HEK293 (cell line): Measurements from ENCODE around the gene PLPP7.
"Not testable (repeated sequence)": the region's sequence is repeated elsewhere in the genome, so short reads cannot be mapped to it uniquely, and the experiment has no call there.

Experiments
- CTCF ChIP-seq: fragments of 450-650 bp; formaldehyde crosslinking; IDR thresholded peaks from 2 replicates; pipeline ENCODE4 v1.5.1; 2016; ENCODE audit warnings: missing biosample characterization, missing genetic modification characterization
- KLF16 ChIP-seq: fragments of 450-650 bp; formaldehyde crosslinking; IDR thresholded peaks from 2 replicates; pipeline ENCODE4 v1.5.1; 2017; ENCODE audit warnings: missing biosample characterization, missing genetic modification characterization
- KLF7 ChIP-seq: fragments of 450-650 bp; formaldehyde crosslinking; IDR thresholded peaks from 2 replicates; pipeline ENCODE4 v1.5.1; 2016; ENCODE audit warnings: missing biosample characterization, missing genetic modification characterization, borderline replicate concordance
- MZF1 ChIP-seq: fragments of 450-650 bp; formaldehyde crosslinking; IDR thresholded peaks from 2 replicates; pipeline ENCODE4 v1.5.1; 2017; ENCODE audit warnings: missing biosample characterization, missing genetic modification characterization, borderline replicate concordance
- YY2 ChIP-seq: fragments of 450-650 bp; formaldehyde crosslinking; IDR thresholded peaks from 2 replicates; pipeline ENCODE4 v1.5.1; 2016; ENCODE audit warnings: missing biosample characterization, missing genetic modification characterization
- ZBTB49 ChIP-seq: fragments of 450-650 bp; formaldehyde crosslinking; IDR thresholded peaks from 2 replicates; pipeline ENCODE4 v1.5.1; 2016; ENCODE audit warnings: missing biosample characterization, missing genetic modification characterization, low read depth
- ZNF140 ChIP-seq: fragments of 450-650 bp; formaldehyde crosslinking; IDR thresholded peaks from 2 replicates; pipeline ENCODE4 v1.5.1; 2016; ENCODE audit warnings: missing biosample characterization, missing genetic modification characterization
- ZNF280C ChIP-seq: fragments of 450-650 bp; formaldehyde crosslinking; IDR thresholded peaks from 2 replicates; pipeline ENCODE4 v1.5.1; 2016; ENCODE audit warnings: missing biosample characterization, missing genetic modification characterization
- ZNF561 ChIP-seq: fragments of 450-650 bp; IDR thresholded peaks from 2 replicates; pipeline ENCODE4 v1.5.1; 2018; ENCODE audit warnings: missing biosample characterization, missing genetic modification characterization, borderline replicate concordance

DNA sequence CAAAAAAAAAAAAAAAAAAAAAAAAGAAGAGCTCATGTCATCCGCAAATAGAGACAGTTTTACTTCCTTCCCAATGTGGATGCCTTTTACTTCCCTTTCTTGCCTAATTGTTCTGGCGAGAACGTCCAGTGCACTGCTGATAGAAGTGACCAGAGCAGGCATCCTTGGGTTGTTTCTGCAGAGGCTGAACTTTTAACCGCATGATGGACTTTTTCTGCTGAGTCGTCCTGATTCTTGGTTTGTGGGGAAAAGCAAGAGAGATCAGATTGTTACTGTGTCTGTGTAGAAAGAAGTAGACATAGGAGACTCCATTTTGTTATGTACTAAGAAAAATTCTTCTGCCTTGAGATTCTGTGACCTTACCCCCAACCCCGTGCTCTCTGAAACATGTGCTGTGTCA lies 67.0 kb downstream of the PLPP7 start:
- not testable (repeated sequence) for TF ChIP-seq KLF7 (tag by site-specific recombination); CTCF (tag by site-specific recombination); ZNF280C (tag by site-specific recombination); MZF1 (tag by site-specific recombination); ZBTB49 (tag by site-specific recombination); ZNF561 (tag by site-specific recombination); ZNF140; KLF16 (tag by site-specific recombination); YY2 (tag by site-specific recombination)
